HEK293T (cell line): ENCODE data around the gene PHACTR3.
A peak's percentile ranks its signal among the peaks of the same experiment; 100 is the strongest.

Experiments used
- CTCF ChIA-PET: fragments of 350-600 bp; formaldehyde crosslinking; extraction: SDS; loops from one replicate; lab custom pipeline; 2021; ENCODE audit warnings: antibody characterized with exemption, inconsistent platforms; lab: Yijun Ruan, JAX
- POLR2A ChIA-PET: fragments of 350-600 bp; formaldehyde crosslinking; extraction: SDS; loops from one replicate; lab custom pipeline; 2020; ENCODE audit warnings: antibody characterized with exemption, inconsistent platforms; lab: Yijun Ruan, JAX
- DNase-seq: peaks from one replicate; pipeline ENCODE4 v3.0.0; 2012; ENCODE audit warnings: mixed read lengths; ENCODE audit errors: extremely low spot score
- ARNT ChIP-seq: fragments of 450-650 bp; IDR thresholded peaks from 2 replicates; pipeline ENCODE4 v1.6.1; 2017; ENCODE audit warnings: mild to moderate bottlenecking
- BHLHE40 ChIP-seq: fragments of 450-650 bp; IDR thresholded peaks from 2 replicates; pipeline ENCODE4 v1.6.1; 2016; ENCODE audit warnings: mild to moderate bottlenecking, moderate library complexity, borderline replicate concordance
- CTBP1 ChIP-seq: fragments of 450-650 bp; IDR thresholded peaks from 2 replicates; pipeline ENCODE4 v1.6.1; 2016; ENCODE audit warnings: borderline replicate concordance
- ELF4 ChIP-seq: fragments of 450-650 bp; IDR thresholded peaks from 2 replicates; pipeline ENCODE4 v1.6.1; 2017; ENCODE audit warnings: antibody characterized with exemption
- FOXA1 ChIP-seq: fragments of 450-650 bp; IDR thresholded peaks from 2 replicates; pipeline ENCODE4 v1.6.1; 2016; ENCODE audit warnings: mild to moderate bottlenecking
- FOXK2 ChIP-seq: fragments of 450-650 bp; IDR thresholded peaks from 2 replicates; pipeline ENCODE4 v1.6.1; 2016; ENCODE audit warnings: mild to moderate bottlenecking
- FOXM1 ChIP-seq: fragments of 450-650 bp; IDR thresholded peaks from 2 replicates; pipeline ENCODE4 v1.6.1; 2017; ENCODE audit warnings: mild to moderate bottlenecking, borderline replicate concordance
- HDGF ChIP-seq: fragments of 450-650 bp; IDR thresholded peaks from 2 replicates; pipeline ENCODE4 v1.6.1; 2017; ENCODE audit warnings: antibody characterized with exemption, borderline replicate concordance
- L3MBTL2 ChIP-seq: fragments of 450-650 bp; conservative IDR thresholded peaks from 2 replicates; pipeline ENCODE4 v1.6.1; 2016; ENCODE audit warnings: mild to moderate bottlenecking
- LEF1 ChIP-seq: fragments of 450-650 bp; IDR thresholded peaks from 2 replicates; pipeline ENCODE4 v1.6.1; 2017; ENCODE audit warnings: mild to moderate bottlenecking, borderline replicate concordance
- NFRKB ChIP-seq: fragments of 450-650 bp; IDR thresholded peaks from 2 replicates; pipeline ENCODE4 v1.6.1; 2016; ENCODE audit warnings: mild to moderate bottlenecking, moderate library complexity
- PKNOX1 ChIP-seq: fragments of 450-650 bp; IDR thresholded peaks from 2 replicates; pipeline ENCODE4 v1.6.1; 2016
- SP1 ChIP-seq: fragments of 450-650 bp; IDR thresholded peaks from 2 replicates; pipeline ENCODE4 v1.6.1; 2017
- SUZ12 ChIP-seq: fragments of 450-650 bp; IDR thresholded peaks from 2 replicates; pipeline ENCODE4 v1.6.1; 2016; ENCODE audit warnings: mild to moderate bottlenecking
- TARDBP ChIP-seq: fragments of 450-650 bp; IDR thresholded peaks from 2 replicates; pipeline ENCODE4 v1.6.1; 2016
- ZNF384 ChIP-seq: fragments of 450-650 bp; IDR thresholded peaks from 2 replicates; pipeline ENCODE4 v1.6.1; 2016

PHACTR3 gene

GRCh38 chr20:59597240-59597639 is 7.1 kb upstream of the PHACTR3 start:
- POLR2A ChIA-PET, result no interaction called here

GRCh38 chr20:59598625-59599310 is 5.6 kb upstream of the PHACTR3 start:
- DNase-seq, result peak; percentile 78
- ChIA-PET POLR2A (no interaction called here), CTCF (interaction anchor here (0.6 to 0.9 kb wide), 4 partner anchors 15 to 1654 kb away, joined by 3 read pairs; no protein-coding TSS in a partner anchor)
- TF ChIP-seq ARNT, result no peak
- no peak for TF ChIP-seq SUZ12
- TF ChIP-seq NFRKB, result no peak
- TF ChIP-seq ZNF384, result no peak
- TF ChIP-seq LEF1, result no peak
- no peak for TF ChIP-seq HDGF
- TF ChIP-seq ELF4, result no peak
- no peak for TF ChIP-seq FOXA1
- TF ChIP-seq FOXM1, result no peak
- TF ChIP-seq CTBP1, result no peak
- TF ChIP-seq PKNOX1, result no peak
- TF ChIP-seq BHLHE40, result no peak
- TF ChIP-seq FOXK2, result no peak
- no peak for TF ChIP-seq TARDBP
- no peak for TF ChIP-seq L3MBTL2
- TF ChIP-seq SP1, result no peak

More at GRCh38 chr20:59597240-59597639, 7.1 kb upstream of the PHACTR3 start:
- no peak for TF ChIP-seq L3MBTL2
- no peak for TF ChIP-seq LEF1
- TF ChIP-seq BHLHE40, result no peak
- TF ChIP-seq ELF4, result no peak
- no peak for TF ChIP-seq SUZ12
- TF ChIP-seq NFRKB, result no peak
- no peak for TF ChIP-seq SP1
- CTCF ChIA-PET, result interaction anchor here (1.7 kb wide), 1 partner anchor 151 kb away, joined by 4 read pairs; no protein-coding TSS in a partner anchor
- DNase-seq, result no peak

- CTCF ChIA-PET, result interaction anchor here (1.7 kb wide), 1 partner anchor 17 kb away, joined by 7 read pairs; no protein-coding TSS in a partner anchor
- DNase-seq, result no peak
- POLR2A ChIA-PET, result no interaction called here
- TF ChIP-seq TARDBP, result no peak
- TF ChIP-seq NFRKB, result no peak
- TF ChIP-seq ELF4, result no peak
- TF ChIP-seq SUZ12, result no peak
- TF ChIP-seq ARNT, result no peak
- no peak for TF ChIP-seq FOXK2
- TF ChIP-seq PKNOX1, result no peak
- no peak for TF ChIP-seq FOXA1
- TF ChIP-seq LEF1, result no peak
- TF ChIP-seq L3MBTL2, result no peak
- TF ChIP-seq FOXM1, result no peak
- no peak for TF ChIP-seq SP1
- no peak for TF ChIP-seq BHLHE40
- no peak for TF ChIP-seq CTBP1
Observed at GRCh38 chr20:59599941-59600340, 4.4 kb upstream of the PHACTR3 start.

GRCh38 chr20:59600472-59600871 is 3.9 kb upstream of the PHACTR3 start:
- POLR2A ChIA-PET, result no interaction called here
- CTCF ChIA-PET, result interaction anchor here (0.6 to 1.7 kb wide), 2 partner anchors 16 to 250 kb away, joined by 3 to 7 read pairs; no protein-coding TSS in a partner anchor
- no peak for DNase-seq

GRCh38 chr20:59602546-59603080 is 1.7 kb upstream of the PHACTR3 start:
- ChIA-PET POLR2A (no interaction called here), CTCF (no interaction called here)
- TF ChIP-seq FOXM1 (no peak), ZNF384 (no peak), ELF4 (no peak), SP1 (no peak)
- no peak for DNase-seq

More at GRCh38 chr20:59600472-59600871, 3.9 kb upstream of the PHACTR3 start:
- TF ChIP-seq FOXM1, result no peak
- no peak for TF ChIP-seq CTBP1
- no peak for TF ChIP-seq FOXK2
- TF ChIP-seq ARNT, result no peak
- no peak for TF ChIP-seq NFRKB
- TF ChIP-seq HDGF, result no peak
- no peak for TF ChIP-seq SP1
- no peak for TF ChIP-seq FOXA1
- no peak for TF ChIP-seq LEF1
- no peak for TF ChIP-seq L3MBTL2
- TF ChIP-seq SUZ12, result no peak
- TF ChIP-seq ZNF384, result no peak
- TF ChIP-seq PKNOX1, result no peak
- TF ChIP-seq TARDBP, result no peak
- no peak for TF ChIP-seq ELF4
- TF ChIP-seq BHLHE40, result no peak

GRCh38 chr20:59603176-59603575 is 1.2 kb upstream of the PHACTR3 start:
- TF ChIP-seq FOXM1, result no peak
- no peak for DNase-seq
- CTCF ChIA-PET, result no interaction called here
- POLR2A ChIA-PET, result no interaction called here
